Large intestine (tissue), 3 donors: ENCODE results near the gene SF3A2. TPM values are rescaled to one million over a fixed set of nuclear protein-coding genes. Genes with fewer than 3 reads are reported as not detected.
"Not testable (repeated sequence)": the region's sequence is repeated elsewhere in the genome, so short reads cannot be mapped to it uniquely, and the experiment has no call there.

Experiments used
- DNase-seq, 2 donors: peaks; one replicate each; pipeline versions ENCODE4 v3.0.0 to v3.0.0-alpha.2; 2013
- H3K27ac ChIP-seq: one replicate; pipeline ENCODE4 v1.5.1; 2013; ENCODE audit warnings: low read length
- H3K27me3 ChIP-seq: 2 replicates; pipeline ENCODE4 v1.6.1; 2013; ENCODE audit warnings: low read length; ENCODE audit not compliant: control insufficient read depth, insufficient read depth
- H3K36me3 ChIP-seq: 2 replicates; pipeline ENCODE4 v1.6.1; 2013; ENCODE audit warnings: low read length; ENCODE audit not compliant: control insufficient read depth, insufficient read depth
- H3K4me1 ChIP-seq: one replicate; pipeline ENCODE4 v1.6.1; 2013; ENCODE audit warnings: low read length; ENCODE audit not compliant: control insufficient read depth, insufficient read depth
- H3K4me3 ChIP-seq: one replicate; pipeline ENCODE4 v1.5.1; 2013; ENCODE audit warnings: low read length
- H3K9me3 ChIP-seq: one replicate; pipeline ENCODE4 v1.6.1; 2013; ENCODE audit warnings: mild to moderate bottlenecking, low read depth, low read length, moderate library complexity; ENCODE audit not compliant: control insufficient read depth
- WGBS: methylation state at CpG from one replicate; pipeline ENCODE4 v1.1.5; 2013; ENCODE audit warnings: low lambda C conversion rate; ENCODE audit not compliant: insufficient coverage; 5-methylcytosine and 5-hydroxymethylcytosine counted together
- polyA plus RNA-seq: library from polyadenylated mRNA; unstranded; fragments of 120-200 nt; gene quantifications from one replicate; pipeline ENCODE4 v1.2.1, GENCODE V29; 2013

The SF3A2 gene
- polyA plus RNA-seq, 1 donor, result 75.2 TPM

GRCh38 chr19:2194513-2195078, 42.0 kb upstream of the SF3A2 start:
- Histone ChIP-seq H3K27me3 (no peaks in the 10 kb centered on the region), H3K27ac (no peak overlapping the region), H3K4me1 (peaks cover 25% of the 10 kb centered on the region), H3K4me3 (no peak overlapping the region), H3K36me3 (peaks cover 67% of the 10 kb centered on the region), H3K9me3 (peaks cover 3% of the 10 kb centered on the region)
- WGBS, result no CpG with 5 or more reads among the region's 25 CpGs
- no peak for DNase-seq

DNA sequence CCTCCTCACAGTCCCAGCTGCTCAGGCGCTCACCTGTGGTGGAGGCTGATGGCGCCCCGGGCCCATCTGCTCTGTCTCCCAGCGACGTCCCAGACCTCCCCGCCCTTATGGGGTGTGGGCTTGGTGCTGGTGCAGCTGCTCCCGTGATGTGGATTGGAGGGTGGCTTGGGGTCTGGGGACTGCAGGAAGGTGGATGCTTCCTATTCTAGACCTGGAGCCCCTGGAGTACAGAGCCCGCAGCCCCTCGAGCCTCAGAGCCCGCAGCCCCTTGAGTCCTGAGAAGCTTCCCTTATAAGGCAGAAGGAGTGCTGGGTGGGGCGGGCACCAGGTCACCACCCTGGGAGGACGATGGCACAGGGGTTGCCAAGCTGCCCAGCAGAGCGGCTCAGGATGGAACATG, 41.3 kb upstream of the SF3A2 start:
- H3K4me1 ChIP-seq, result peaks cover 21% of the 10 kb centered on the region
- no peak overlapping the region for H3K4me3 ChIP-seq
- no CpG with 5 or more reads among the region's 13 CpGs for whole genome bisulfite sequencing
- H3K9me3 ChIP-seq, result peaks cover 3% of the 10 kb centered on the region
- H3K36me3 ChIP-seq, result peaks cover 66% of the 10 kb centered on the region
- no peak for DNase-seq
- H3K27me3 ChIP-seq, result no peaks in the 10 kb centered on the region
- H3K27ac ChIP-seq, result no peak overlapping the region

DNA sequence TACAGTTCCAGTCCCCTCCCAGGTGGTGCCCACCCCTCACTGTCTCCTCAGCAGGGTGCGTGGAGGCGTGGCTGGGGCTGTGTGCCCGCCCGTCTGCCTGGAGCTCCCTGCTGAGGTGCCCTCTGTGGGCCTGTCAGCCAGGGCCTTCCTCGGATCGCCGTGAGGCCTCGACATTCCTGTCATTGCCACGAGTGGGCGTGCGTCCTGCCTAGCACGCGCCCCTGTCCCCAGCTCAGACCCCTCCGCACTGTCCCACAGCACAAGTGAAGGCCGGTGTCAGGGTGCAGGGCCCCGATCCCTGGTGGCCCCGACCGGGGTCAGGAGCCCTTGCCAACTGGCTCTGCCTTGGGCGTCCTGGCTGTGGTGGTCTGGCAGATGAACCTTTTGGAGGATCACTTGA, 40.7 kb upstream of the SF3A2 start:
- no peak for DNase-seq
- no CpG with 5 or more reads among the region's 19 CpGs for WGBS
- Histone ChIP-seq H3K36me3 (peaks cover 63% of the 10 kb centered on the region), H3K9me3 (peaks cover under 1% of the 10 kb centered on the region), H3K27me3 (no peaks in the 10 kb centered on the region), H3K4me3 (no peak overlapping the region), H3K27ac (no peak overlapping the region), H3K4me1 (peaks cover 16% of the 10 kb centered on the region)

GRCh38 chr19:2197270-2197669, 39.4 kb upstream of the SF3A2 start:
- Histone ChIP-seq H3K4me3 (no peak overlapping the region), H3K9me3 (no peaks in the 10 kb centered on the region), H3K4me1 (peaks cover 3% of the 10 kb centered on the region), H3K36me3 (peaks cover 65% of the 10 kb centered on the region), H3K27me3 (no peaks in the 10 kb centered on the region), H3K27ac (no peak overlapping the region)
- no CpG with 5 or more reads among the region's 15 CpGs for WGBS
- DNase-seq, result no peak

GRCh38 chr19:2198317-2198716, 38.3 kb upstream of the SF3A2 start:
- WGBS, result no CpG with 5 or more reads among the region's 22 CpGs
- peaks cover 60% of the 10 kb centered on the region for H3K36me3 ChIP-seq

DNA sequence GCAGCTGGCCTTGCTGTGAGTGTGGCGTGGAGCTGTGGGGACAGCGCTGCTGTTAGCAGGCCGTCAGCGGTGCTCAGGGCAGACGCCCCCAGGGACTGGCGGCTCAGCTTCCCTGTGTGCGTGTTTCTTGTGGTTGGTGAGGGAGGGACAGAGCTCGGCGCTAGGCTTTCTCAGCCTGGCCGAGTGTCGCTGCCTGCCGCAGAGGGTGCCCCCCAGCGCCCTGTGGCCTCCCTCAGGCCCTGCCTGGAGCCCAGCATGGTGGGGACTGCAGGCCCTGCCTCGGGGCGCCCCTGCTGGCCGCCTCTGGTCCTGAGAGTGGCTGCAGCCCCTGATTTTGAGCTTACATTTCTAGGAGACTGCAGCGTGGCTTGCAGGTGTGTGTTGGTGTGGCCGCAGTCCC, 37.4 kb upstream of the SF3A2 start:
- H3K27me3 ChIP-seq, result no peaks in the 10 kb centered on the region
- WGBS, result no CpG with 5 or more reads among the region's 18 CpGs
- DNase-seq, result no peak
- no peak overlapping the region for H3K4me3 ChIP-seq
- no peak overlapping the region for H3K27ac ChIP-seq
- peaks cover 6% of the 10 kb centered on the region for H3K4me1 ChIP-seq
- H3K9me3 ChIP-seq, result no peaks in the 10 kb centered on the region
- peaks cover 61% of the 10 kb centered on the region for H3K36me3 ChIP-seq

More at GRCh38 chr19:2198317-2198716, 38.3 kb upstream of the SF3A2 start:
- Histone ChIP-seq H3K4me1 (no peaks in the 10 kb centered on the region), H3K27ac (no peak overlapping the region), H3K4me3 (no peak overlapping the region), H3K27me3 (no peaks in the 10 kb centered on the region), H3K9me3 (no peaks in the 10 kb centered on the region)
- no peak for DNase-seq

- no CpG with 5 or more reads among the region's 37 CpGs for WGBS
- peaks cover 53% of the 10 kb centered on the region for H3K36me3 ChIP-seq
- H3K4me3 ChIP-seq, result no peak overlapping the region
- H3K4me1 ChIP-seq, result peaks cover 10% of the 10 kb centered on the region
- H3K27me3 ChIP-seq, result no peaks in the 10 kb centered on the region
- no peak for DNase-seq
- H3K27ac ChIP-seq, result no peak overlapping the region
- no peaks in the 10 kb centered on the region for H3K9me3 ChIP-seq
These were observed 36.6 kb upstream of the SF3A2 start for GRCh38 chr19:2199861-2200623.

DNA sequence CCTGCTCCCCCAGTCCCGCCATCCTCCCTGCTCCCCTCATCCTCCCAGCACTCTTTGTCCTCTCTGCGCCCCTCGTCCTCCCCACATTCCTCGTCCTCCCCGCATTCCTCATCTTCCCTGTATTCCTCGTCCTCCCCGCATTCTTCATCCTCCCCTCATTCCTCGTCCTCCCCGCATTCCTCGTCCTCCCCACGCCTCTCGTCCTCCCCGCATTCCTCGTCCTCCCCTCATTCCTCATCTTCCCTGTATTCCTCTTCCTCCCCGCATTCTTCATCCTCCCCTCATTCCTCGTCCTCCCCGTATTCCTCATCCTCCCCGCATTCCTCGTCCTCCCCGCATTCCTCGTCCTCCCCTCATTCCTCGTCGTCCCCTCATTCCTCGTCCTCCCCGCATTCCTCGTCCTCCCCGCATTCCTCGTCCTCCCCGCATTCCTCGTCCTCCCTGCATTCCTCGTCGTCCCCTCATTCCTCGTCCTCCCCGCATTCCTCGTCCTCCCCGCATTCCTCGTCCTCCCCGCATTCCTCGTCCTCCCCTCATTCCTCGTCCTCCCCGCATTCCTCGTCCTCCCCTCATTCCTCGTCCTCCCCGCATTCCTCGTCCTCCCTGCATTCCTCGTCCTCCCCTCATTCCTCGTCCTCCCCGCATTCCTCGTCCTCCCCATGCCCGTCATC, 35.9 kb upstream of the SF3A2 start:
- over 99% methylated on average over 25 of the region's 50 CpGs for WGBS
- H3K4me3 ChIP-seq, H3K9me3 ChIP-seq, H3K27me3 ChIP-seq, DNase-seq, H3K27ac ChIP-seq: not testable (repeated sequence)
- peaks cover 46% of the 10 kb centered on the region for H3K36me3 ChIP-seq
- peaks cover 10% of the 10 kb centered on the region for H3K4me1 ChIP-seq

- Histone ChIP-seq H3K4me1 (peaks cover 10% of the 10 kb centered on the region), H3K36me3 (peaks cover 43% of the 10 kb centered on the region)
- no CpG with 5 or more reads among the region's 21 CpGs for WGBS
These were observed 35.0 kb upstream of the SF3A2 start for GRCh38 chr19:2201473-2202148.

GRCh38 chr19:2202366-2202765, 34.3 kb upstream of the SF3A2 start:
- no peak overlapping the region for H3K4me3 ChIP-seq
- H3K36me3 ChIP-seq, result peaks cover 47% of the 10 kb centered on the region
- H3K4me1 ChIP-seq, result peaks cover 10% of the 10 kb centered on the region
- H3K27me3 ChIP-seq, result no peaks in the 10 kb centered on the region
- H3K27ac ChIP-seq, result no peak overlapping the region
- no CpG with 5 or more reads among the region's 15 CpGs for WGBS
- H3K9me3 ChIP-seq, result no peaks in the 10 kb centered on the region
- DNase-seq, result no peak

More at GRCh38 chr19:2201473-2202148, 35.0 kb upstream of the SF3A2 start:
- DNase-seq, result no peak
- Histone ChIP-seq H3K27ac (no peak overlapping the region), H3K4me3 (no peak overlapping the region), H3K9me3 (no peaks in the 10 kb centered on the region), H3K27me3 (no peaks in the 10 kb centered on the region)
